Measurements from ENCODE around the gene AQP9.

AQP9 gene

GRCh38 chr15:58232281-58233065 lies 94.3 kb downstream of the AQP9 start:
- no peak for DNase-seq

DNA sequence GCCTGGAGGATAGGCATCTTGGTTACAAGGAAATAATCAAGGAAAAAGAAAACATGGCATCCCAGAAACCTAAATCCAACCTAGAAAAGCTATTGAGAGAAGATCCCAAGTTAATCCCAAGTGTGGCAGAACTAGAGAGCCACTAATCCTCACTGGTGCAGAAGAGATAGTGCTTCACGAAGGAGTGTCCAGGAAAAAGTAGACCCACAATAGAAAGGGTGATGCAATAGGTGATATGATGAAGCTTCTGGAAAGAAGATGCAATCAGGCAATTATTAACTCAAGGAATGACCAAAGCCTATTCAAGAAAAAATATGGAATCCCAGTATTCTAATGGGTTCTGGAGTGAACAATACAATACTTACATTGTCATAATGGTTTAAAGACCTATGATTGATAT lies 95.2 kb downstream of the AQP9 start:
- no peak for DNase-seq
